ENCODE measurements around the gene TBX2. TPM values are rescaled to one million over a fixed set of nuclear protein-coding genes. Genes with fewer than 3 reads are reported as not detected.
A peak's percentile ranks its signal among the peaks of the same experiment; 100 is the strongest.

The TBX2 gene
- total and polyA plus RNA-seq, 2 of the 13 experiments (the other 11 are each of a cell fraction or from before 2014, with no cell fraction given) = 2.8 to 15.3 TPM

- TF ChIP-seq CREM (IDR thresholded peaks at IDR 0.05) (no peak), CREM (CRISPR knock-in tag; IDR thresholded peaks at IDR 0.05) (no peak), ZNF160 (CRISPR knock-in tag; IDR thresholded peaks at IDR 0.05) (0 out of 2 replicates have a peak, but pooled peaks have one; percentile 39), PHF5A (CRISPR knock-in tag; IDR thresholded peaks at IDR 0.05; ENCODE audit: low read depth, unreplicated experiment) (peak; percentile 60), IRF1 (CRISPR knock-in tag; IDR thresholded peaks at IDR 0.05; ENCODE audit: low read depth) (0 out of 2 replicates have a peak, but pooled peaks have one; percentile 39), ZNF691 (CRISPR knock-in tag; IDR thresholded peaks at IDR 0.05; ENCODE audit: borderline replicate concordance, low read depth) (no peak), ZNF768 (CRISPR knock-in tag; IDR thresholded peaks at IDR 0.05) (peak; percentile 52; the same call in 1 of the 2 replicates), TAF15 (IDR thresholded peaks at IDR 0.05; ENCODE audit: low read depth, low read length, poor library complexity, severe bottlenecking) (no peak), KDM1A (CRISPR knock-in tag; IDR thresholded peaks at IDR 0.05) (no peak), ZNF280B (CRISPR knock-in tag; IDR thresholded peaks at IDR 0.05; ENCODE audit: borderline replicate concordance) (0 out of 2 replicates have a peak, but pooled peaks have one; percentile 17), REPIN1 (CRISPR knock-in tag; IDR thresholded peaks at IDR 0.05; ENCODE audit: borderline replicate concordance, low read depth) (peak; percentile 88), ZNF512 (CRISPR knock-in tag; IDR thresholded peaks at IDR 0.05) (peak; percentile 84; the same call in 1 of the 2 replicates), KAT7 (CRISPR knock-in tag; IDR thresholded peaks at IDR 0.05; ENCODE audit: borderline replicate concordance) (peak; percentile 86; the same call in 1 of the 2 replicates), ZNF619 (CRISPR knock-in tag; IDR thresholded peaks at IDR 0.05) (peak; percentile 92; the same call in 1 of the 2 replicates), ATF7 (IDR thresholded peaks at IDR 0.05) (no peak), ATF7 (CRISPR knock-in tag; IDR thresholded peaks at IDR 0.05) (no peak), ZNF605 (CRISPR knock-in tag; IDR thresholded peaks at IDR 0.05) (peak; percentile 83), YEATS2 (CRISPR knock-in tag; IDR thresholded peaks at IDR 0.05; ENCODE audit: borderline replicate concordance) (peak; percentile 70; the same call in 1 of the 2 replicates), BRD4 (CRISPR knock-in tag; IDR thresholded peaks at IDR 0.05) (0 out of 2 replicates have a peak, but pooled peaks have one; percentile 43), TGIF2 (CRISPR knock-in tag; IDR thresholded peaks at IDR 0.05) (0 out of 2 replicates have a peak, but pooled peaks have one; percentile 39), ZNF383 (CRISPR knock-in tag; IDR thresholded peaks at IDR 0.05; ENCODE audit: borderline replicate concordance) (no peak), ZNF260 (CRISPR knock-in tag; IDR thresholded peaks at IDR 0.05; ENCODE audit: borderline replicate concordance, low read depth) (no peak)
These were observed 9.8 kb upstream of the TBX2 start (continued) for GRCh38 chr17:61389670-61390478.
